Kidney (tissue), 14 donors: Measurements from ENCODE around the gene CSH1. TPM values are rescaled to one million over a fixed set of nuclear protein-coding genes. Genes with fewer than 3 reads are reported as not detected.

Experiments used
- DNase-seq, 5 donors: peaks; one replicate each; pipeline ENCODE4 v3.0.0-alpha.2; 2013 to 2020
- FAIRE-seq: peaks from 2 replicates; lab custom pipeline; 2012; peaks lifted over from hg19 to GRCh38; lab: Jason Lieb, UNC
- H3K27ac ChIP-seq, 2 donors: one replicate each; pipeline ENCODE4 v1.7.0; 2013; ENCODE audit warnings: low read depth in 2 of 2, low read length in 2 of 2, inconsistent platforms in 1 of 2
- H3K27me3 ChIP-seq: one replicate; pipeline ENCODE4 v1.7.1; 2013; ENCODE audit warnings: low read length, inconsistent platforms; ENCODE audit not compliant: control insufficient read depth, insufficient read depth
- H3K36me3 ChIP-seq, 3 donors: one replicate each; pipeline versions ENCODE4 v1.7.0 to v1.7.1; 2013; ENCODE audit warnings: low read length in 3 of 3, control low read depth in 1 of 3, inconsistent platforms in 1 of 3; ENCODE audit not compliant: insufficient read depth in 3 of 3, control insufficient read depth in 2 of 3
- H3K4me1 ChIP-seq, 3 donors: one replicate each; pipeline versions ENCODE4 v1.7.0 to v1.7.1; 2013; ENCODE audit warnings: low read length in 3 of 3, inconsistent platforms in 1 of 3, low read depth in 1 of 3; ENCODE audit not compliant: control insufficient read depth in 2 of 3, insufficient read depth in 2 of 3
- H3K4me3 ChIP-seq, 3 donors: one replicate each; pipeline versions ENCODE4 v1.7.0 to v1.8.1; 2013; ENCODE audit warnings: low read length in 3 of 3, control low read depth in 1 of 3, inconsistent platforms in 1 of 3
- H3K9ac ChIP-seq, 3 donors: one replicate each; pipeline versions ENCODE4 v1.7.0 to v1.7.1; 2013; ENCODE audit warnings: low read length in 3 of 3, control low read depth in 1 of 3, inconsistent platforms in 1 of 3
- H3K9me3 ChIP-seq, 3 donors: one replicate each; pipeline versions ENCODE4 v1.7.0 to v1.7.1; 2013; ENCODE audit warnings: low read length in 3 of 3, control low read depth in 1 of 3, inconsistent platforms in 1 of 3; ENCODE audit not compliant: control insufficient read depth in 2 of 3, insufficient read depth in 1 of 3
- CTCF ChIP-seq: IDR thresholded peaks from 3 replicates; pipeline ENCODE4 v1.5.1; 2012; ENCODE audit warnings: mild to moderate bottlenecking, moderate library complexity, borderline replicate concordance; ENCODE audit not compliant: insufficient read depth; ENCODE audit errors: extremely low read depth
- intact Hi-C: fragments of 100-400 bp; cut with DNase I; formaldehyde crosslinking; loops from one replicate; pipeline ENCODE4 v1.11.1; 2022
- polyA plus RNA-seq: library from polyadenylated mRNA; stranded (reverse); fragments of 350-450 nt; fragmentation: Illumina TruSeq; extraction: RNeasy Lipid Tissue Mini Kit (QIAGEN cat#74804); gene quantifications from one replicate; pipeline ENCODE4 v1.2.3, GENCODE V29; 2014; ENCODE audit warnings: low read depth, low replicate concordance; ENCODE audit not compliant: insufficient read depth
- total RNA-seq: library from RNA; stranded (reverse); fragmentation: NEBNext Ultra II Directional; extraction: Animal tissue kit (Norgen Biotek cat#: 25700); gene quantifications from one replicate; pipeline ENCODE4 v1.2.1, GENCODE V29; 2021
- donor health status: control.
- donor health status: control.
- donor health status: control.
- donor health status: control.
- donor health status: control.
- donor health status: DM: yes; HTN: yes; CAD: no.
- donor health status: Normal renal cell carcinoma (clear cell type).

Gene CSH1
- total and polyA plus RNA-seq, 2 donors from 2014 or later, result not detected

- Histone ChIP-seq H3K9ac (no peak overlapping the region), H3K4me1 (no peaks in the 10 kb centered on the region), H3K36me3 (no peaks in the 10 kb centered on the region), H3K9me3 (no peaks in the 10 kb centered on the region), H3K27me3 (no peaks in the 10 kb centered on the region), H3K27ac (no peak overlapping the region), H3K4me3 (no peak overlapping the region)
- intact Hi-C loops, result no loop called here
- DNase-seq (no peak), FAIRE-seq (no peak)
- no peak for TF ChIP-seq CTCF
Observed at GRCh38 chr17:63937920-63938319, 41.5 kb upstream of the CSH1 start.

DNA sequence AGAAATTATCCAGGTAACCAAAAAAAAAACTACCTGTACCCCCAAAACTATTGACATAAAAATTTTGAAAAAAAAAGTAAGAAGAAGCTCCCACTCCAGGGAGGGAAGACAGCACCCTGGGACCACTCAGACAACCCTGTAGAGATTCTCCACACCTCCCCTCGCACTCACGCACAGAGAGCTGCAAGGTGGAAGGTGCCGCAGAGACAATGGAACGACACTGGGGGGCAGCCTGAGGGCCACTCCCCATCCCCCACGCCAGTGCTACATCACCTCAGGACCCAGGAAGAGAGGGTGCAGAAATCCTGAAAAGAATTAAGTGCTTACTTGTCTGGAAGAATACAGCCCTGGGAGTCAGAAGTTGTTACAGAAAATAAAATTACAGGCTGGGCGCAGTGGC is 40.9 kb upstream of the CSH1 start:
- no peak overlapping the region for H3K9ac ChIP-seq
- no peak for TF ChIP-seq CTCF
- no peaks in the 10 kb centered on the region for H3K9me3 ChIP-seq
- intact Hi-C loops, result no loop called here
- DNase-seq (no peak), FAIRE-seq (no peak)
- H3K4me1 ChIP-seq, result peaks cover 0 to under 1% (median 0%) of the 10 kb centered on the region in 3 donors
- H3K27me3 ChIP-seq, result no peaks in the 10 kb centered on the region
- no peak overlapping the region for H3K27ac ChIP-seq
- no peak overlapping the region for H3K4me3 ChIP-seq
- no peaks in the 10 kb centered on the region for H3K36me3 ChIP-seq

DNA sequence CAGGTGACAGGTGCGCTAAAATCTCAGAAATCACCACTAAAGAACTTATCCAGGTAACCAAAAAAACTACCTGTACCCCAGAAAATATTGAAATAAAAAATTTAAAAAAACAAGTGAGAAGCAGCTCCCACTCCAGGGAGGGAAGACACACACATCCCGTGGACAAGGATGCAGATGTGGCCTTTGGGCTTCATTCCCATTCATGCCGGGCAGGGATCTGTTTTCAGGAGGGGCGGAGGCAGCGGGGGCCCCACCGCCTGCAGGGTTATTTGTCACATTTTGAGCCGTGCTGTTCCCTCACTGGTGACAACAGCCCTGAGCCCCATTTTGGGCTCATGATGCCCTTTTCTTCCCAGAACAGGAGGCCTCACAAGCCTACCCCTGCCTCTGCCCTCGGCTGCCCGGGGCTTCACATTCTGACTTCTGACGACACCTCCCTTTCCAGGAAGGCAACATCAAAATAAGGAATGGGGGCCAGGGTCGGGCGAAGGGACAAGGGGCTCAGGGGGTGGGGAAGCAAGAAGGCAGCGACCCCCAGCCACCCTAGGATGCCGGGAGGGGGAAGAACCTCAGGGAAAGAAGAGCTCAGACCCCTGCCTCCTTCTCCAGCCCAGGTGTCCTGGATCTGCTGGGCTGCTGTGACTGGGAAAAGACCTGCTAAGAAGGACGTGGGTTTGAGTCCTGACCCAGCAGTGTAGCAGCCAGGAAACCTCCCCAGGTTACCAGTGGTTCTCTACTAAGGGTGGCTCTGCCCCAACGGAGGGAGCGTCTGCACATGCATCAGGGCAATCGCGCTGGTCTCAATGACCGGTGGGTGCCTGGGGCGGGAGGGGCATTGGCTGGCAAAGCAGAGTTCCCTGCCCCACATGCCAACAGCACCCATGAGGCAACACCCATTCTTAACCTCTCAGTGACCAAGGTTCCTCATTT is 38.1 kb upstream of the CSH1 start:
- TF ChIP-seq CTCF, result no peak
- H3K4me3 ChIP-seq, result no peak overlapping the region
- H3K36me3 ChIP-seq, result no peaks in the 10 kb centered on the region
- H3K27ac ChIP-seq, result no peak overlapping the region
- intact Hi-C loops, result no loop called here
- DNase-seq (no peak), FAIRE-seq (no peak)
- no peaks in the 10 kb centered on the region for H3K9me3 ChIP-seq
- no peak overlapping the region for H3K9ac ChIP-seq
- H3K27me3 ChIP-seq, result no peaks in the 10 kb centered on the region
- peaks cover 0 to 6% (median 0%) of the 10 kb centered on the region in 3 donors for H3K4me1 ChIP-seq
